NB4 (cell line): ENCODE measurements around the gene PRRC2B.

Experiments
- MYC ChIP-seq: IDR thresholded peaks from 2 replicates; pipeline ENCODE4 v1.6.1; 2011; ENCODE audit warnings: low read depth, low read length
- POLR2A ChIP-seq: IDR thresholded peaks from 2 replicates; pipeline ENCODE4 v1.6.1; 2011; ENCODE audit warnings: mild to moderate bottlenecking; ENCODE audit not compliant: insufficient read length; ENCODE audit errors: extremely low read depth
- TF ChIP-seq, protein P1 (sequence below): IDR thresholded peaks from one replicate; pipeline ENCODE4 v1.5.1; 2012; ENCODE audit warnings: low read depth, low read length

DNA sequence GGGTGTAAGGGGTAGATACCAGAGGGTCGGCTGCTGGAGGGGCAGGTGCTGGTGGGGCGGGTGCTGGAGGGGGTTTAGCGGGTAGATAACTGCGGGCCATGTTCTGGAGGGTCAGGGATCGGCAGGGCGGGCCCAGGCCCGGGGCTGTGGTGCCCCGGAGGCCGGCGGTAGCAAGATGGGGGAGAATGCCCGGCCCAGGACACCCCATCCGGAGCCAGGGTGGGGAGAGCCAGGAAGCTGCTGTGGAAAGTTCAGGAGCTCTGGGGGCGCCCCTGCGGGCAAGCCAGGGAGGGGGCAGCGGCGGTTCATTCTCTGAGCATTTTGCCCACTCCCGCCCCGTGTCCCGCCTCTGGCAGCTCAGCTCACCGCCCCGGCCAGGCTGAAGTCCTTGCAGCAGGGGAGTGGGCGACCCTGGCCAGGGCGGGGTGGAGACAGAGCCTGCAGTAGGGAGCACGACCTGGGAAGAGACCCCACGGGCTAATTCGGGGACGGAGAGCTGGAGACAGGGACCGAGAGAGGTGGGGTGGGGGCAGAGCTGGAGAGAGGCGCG lies 152.0 kb downstream of the PRRC2B start:
- TF ChIP-seq, protein P1, sequence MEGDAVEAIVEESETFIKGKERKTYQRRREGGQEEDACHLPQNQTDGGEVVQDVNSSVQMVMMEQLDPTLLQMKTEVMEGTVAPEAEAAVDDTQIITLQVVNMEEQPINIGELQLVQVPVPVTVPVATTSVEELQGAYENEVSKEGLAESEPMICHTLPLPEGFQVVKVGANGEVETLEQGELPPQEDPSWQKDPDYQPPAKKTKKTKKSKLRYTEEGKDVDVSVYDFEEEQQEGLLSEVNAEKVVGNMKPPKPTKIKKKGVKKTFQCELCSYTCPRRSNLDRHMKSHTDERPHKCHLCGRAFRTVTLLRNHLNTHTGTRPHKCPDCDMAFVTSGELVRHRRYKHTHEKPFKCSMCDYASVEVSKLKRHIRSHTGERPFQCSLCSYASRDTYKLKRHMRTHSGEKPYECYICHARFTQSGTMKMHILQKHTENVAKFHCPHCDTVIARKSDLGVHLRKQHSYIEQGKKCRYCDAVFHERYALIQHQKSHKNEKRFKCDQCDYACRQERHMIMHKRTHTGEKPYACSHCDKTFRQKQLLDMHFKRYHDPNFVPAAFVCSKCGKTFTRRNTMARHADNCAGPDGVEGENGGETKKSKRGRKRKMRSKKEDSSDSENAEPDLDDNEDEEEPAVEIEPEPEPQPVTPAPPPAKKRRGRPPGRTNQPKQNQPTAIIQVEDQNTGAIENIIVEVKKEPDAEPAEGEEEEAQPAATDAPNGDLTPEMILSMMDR = no peak
- TF ChIP-seq MYC (no peak), POLR2A (no peak)
